Stimulated activated CD8-positive, alpha-beta memory T cell treated with anti-CD3 and anti-CD28 coated beads, Interleukin-15, amount 100 ng/mL, for 48 hours (primary cell): ENCODE results near the gene LYVE1.

Source experiments
- DNase-seq, 2 donors: peaks; one replicate each; pipeline ENCODE4 v3.0.0-alpha.2; 2020; ENCODE audit warnings: low read depth in 2 of 2

LYVE1 gene

GRCh38 chr11:10592331-10592730, 23.9 kb upstream of the LYVE1 start:
- no peak for DNase-seq

GRCh38 chr11:10591741-10592140, 23.3 kb upstream of the LYVE1 start:
- no peak for DNase-seq

- no peak for DNase-seq
Observed at GRCh38 chr11:10590218-10590915, 21.9 kb upstream of the LYVE1 start.

- no peak for DNase-seq
Observed at GRCh38 chr11:10588904-10589303, 20.4 kb upstream of the LYVE1 start.

GRCh38 chr11:10587995-10588394, 19.5 kb upstream of the LYVE1 start:
- DNase-seq, result no peak

GRCh38 chr11:10587388-10587787, 18.9 kb upstream of the LYVE1 start:
- DNase-seq, result no peak

- no peak for DNase-seq
Observed at GRCh38 chr11:10584071-10584501, 15.6 kb upstream of the LYVE1 start.

GRCh38 chr11:10581481-10582019, 13.1 kb upstream of the LYVE1 start:
- no peak for DNase-seq

GRCh38 chr11:10580623-10581022, 12.2 kb upstream of the LYVE1 start:
- DNase-seq, result no peak

GRCh38 chr11:10579700-10580099, 11.2 kb upstream of the LYVE1 start:
- no peak for DNase-seq

GRCh38 chr11:10576035-10576398, 7.6 kb upstream of the LYVE1 start:
- DNase-seq, result no peak

- DNase-seq, result no peak
Observed at GRCh38 chr11:10575346-10576034, 7.0 kb upstream of the LYVE1 start.

- no peak for DNase-seq
Observed at GRCh38 chr11:10573556-10573955, 5.1 kb upstream of the LYVE1 start.

- no peak for DNase-seq
Observed at GRCh38 chr11:10573028-10573427, 4.6 kb upstream of the LYVE1 start.

- DNase-seq, result no peak
Observed at GRCh38 chr11:10572533-10572932, 4.1 kb upstream of the LYVE1 start.

GRCh38 chr11:10567446-10567845, 1.0 kb downstream of the LYVE1 start:
- no peak for DNase-seq

- DNase-seq, result no peak
Observed at GRCh38 chr11:10566257-10566957, 2.1 kb downstream of the LYVE1 start.

- DNase-seq, result no peak
Observed at GRCh38 chr11:10565493-10565892, 3.0 kb downstream of the LYVE1 start.

GRCh38 chr11:10564696-10565318, 3.7 kb downstream of the LYVE1 start:
- DNase-seq, result no peak

- DNase-seq, result no peak
Observed at GRCh38 chr11:10564030-10564429, 4.4 kb downstream of the LYVE1 start.

GRCh38 chr11:10561947-10562346, 6.5 kb downstream of the LYVE1 start:
- no peak for DNase-seq
